ENCODE data around the gene IQCK.

The IQCK gene

GRCh38 chr16:19805459-19806162, 87.5 kb downstream of the IQCK start:
- no peak for DNase-seq (ENCODE audit: low read depth)

GRCh38 chr16:19808061-19808641, 90.1 kb downstream of the IQCK start:
- no peak for DNase-seq (ENCODE audit: low read depth)

- DNase-seq (ENCODE audit: low read depth): no peak
Observed at GRCh38 chr16:19809121-19809635, 91.1 kb downstream of the IQCK start.

GRCh38 chr16:19809693-19810092, 91.6 kb downstream of the IQCK start:
- no peak for DNase-seq (ENCODE audit: low read depth)

GRCh38 chr16:19810817-19811731, 93.0 kb downstream of the IQCK start:
- DNase-seq (ENCODE audit: low read depth): no peak

- no peak for DNase-seq (ENCODE audit: low read depth)
Observed at GRCh38 chr16:19812986-19813385, 94.9 kb downstream of the IQCK start.

GRCh38 chr16:19815418-19815817, 97.3 kb downstream of the IQCK start:
- DNase-seq (ENCODE audit: low read depth): no peak

GRCh38 chr16:19817122-19817521, 99.1 kb downstream of the IQCK start:
- DNase-seq (ENCODE audit: low read depth): no peak

- DNase-seq (ENCODE audit: low read depth): no peak
Observed at GRCh38 chr16:19817875-19818274, 99.8 kb downstream of the IQCK start.

- DNase-seq (ENCODE audit: low read depth): no peak
Observed at GRCh38 chr16:19822533-19822932, 104.5 kb downstream of the IQCK start.

- no peak for DNase-seq (ENCODE audit: low read depth)
Observed at GRCh38 chr16:19823322-19823721, 105.3 kb downstream of the IQCK start.

- no peak for DNase-seq (ENCODE audit: low read depth)
Observed at GRCh38 chr16:19824216-19824615, 106.1 kb downstream of the IQCK start.

GRCh38 chr16:19829844-19830692, 112.0 kb downstream of the IQCK start:
- DNase-seq (ENCODE audit: low read depth): no peak

- DNase-seq (ENCODE audit: low read depth): no peak
Observed at GRCh38 chr16:19830902-19831560, 113.0 kb downstream of the IQCK start.

GRCh38 chr16:19831678-19832077, 113.6 kb downstream of the IQCK start:
- DNase-seq (ENCODE audit: low read depth): no peak

GRCh38 chr16:19833176-19833575, 115.1 kb downstream of the IQCK start:
- no peak for DNase-seq (ENCODE audit: low read depth)

- no peak for DNase-seq (ENCODE audit: low read depth)
Observed at GRCh38 chr16:19833581-19833980, 115.5 kb downstream of the IQCK start.

- DNase-seq (ENCODE audit: low read depth): no peak
Observed at GRCh38 chr16:19835196-19835595, 117.1 kb downstream of the IQCK start.

GRCh38 chr16:19835968-19836421, 117.9 kb downstream of the IQCK start:
- DNase-seq (ENCODE audit: low read depth): no peak

- no peak for DNase-seq (ENCODE audit: low read depth)
Observed at GRCh38 chr16:19837331-19837980, 119.4 kb downstream of the IQCK start.

Measured in stimulated activated CD8-positive, alpha-beta memory T cell treated with anti-CD3 and anti-CD28 coated beads, Interleukin-7, amount 100 ng/mL, for 24 hours (primary cell).